H1 (cell line): Measurements from ENCODE around the gene DENND1A.

Source experiments
- CBX8 ChIP-seq: fragments of 300-800, 300-1000 bp; sonication (generic); IDR thresholded peaks from 2 replicates; pipeline ENCODE4 v1.7.1; 2016; ENCODE audit warnings: low read depth, low read length, borderline replicate concordance
- CTCF ChIP-seq, 3 experiments: IDR thresholded peaks; 1 replicate in 2 of 3; 2 replicates in 1 of 3; pipeline versions ENCODE4 v1.5.1 to v1.6.1; 2011; ENCODE audit warnings: low read length in 3 of 3, mild to moderate bottlenecking in 3 of 3, inconsistent platforms in 2 of 3, low read depth in 1 of 3, moderate library complexity in 1 of 3; ENCODE audit not compliant: insufficient read depth in 1 of 3; ENCODE audit errors: control extremely low read depth in 1 of 3
- EZH2 ChIP-seq: fragments of 200-600 bp; sonication (generic); IDR thresholded peaks from 2 replicates; pipeline ENCODE4 v1.7.1; 2012; ENCODE audit warnings: low read depth, mild to moderate bottlenecking, moderate library complexity, low read length, inconsistent platforms; ENCODE audit not compliant: severe bottlenecking
- GTF2F1 ChIP-seq: IDR thresholded peaks from 2 replicates; pipeline ENCODE4 v1.6.1; 2012; ENCODE audit warnings: low read depth, low read length, improper control_type of control experiment, borderline replicate concordance
- HDAC6 ChIP-seq: IDR thresholded peaks from one replicate; pipeline ENCODE4 v1.7.1; 2012; ENCODE audit warnings: low read depth, mild to moderate bottlenecking, inconsistent platforms, low read length, moderate library complexity
- POLR2A ChIP-seq, 2 experiments: IDR thresholded peaks; 1 replicate in 1 of 2; 2 replicates in 1 of 2; pipeline ENCODE4 v1.6.1; 2011; ENCODE audit warnings: low read depth in 2 of 2, low read length in 2 of 2, mild to moderate bottlenecking in 2 of 2; ENCODE audit errors: control extremely low read depth in 1 of 2
- POLR2AphosphoS5 ChIP-seq: IDR thresholded peaks from 2 replicates; pipeline ENCODE4 v1.6.1; 2011; ENCODE audit warnings: low read depth, low read length
- SIN3A ChIP-seq, 2 experiments: IDR thresholded peaks in 1 of 2; conservative IDR thresholded peaks in 1 of 2; 2 replicates each; pipeline ENCODE4 v1.6.1; 2011 to 2012; ENCODE audit warnings: low read length in 2 of 2, improper control_type of control experiment in 1 of 2, low read depth in 1 of 2, mild to moderate bottlenecking in 1 of 2
- SP2 ChIP-seq: IDR thresholded peaks from 2 replicates; pipeline ENCODE4 v1.6.1; 2012; ENCODE audit warnings: mild to moderate bottlenecking, low read length, inconsistent platforms
- SUZ12 ChIP-seq: fragments of 200-600 bp; sonication (generic); IDR thresholded peaks from 2 replicates; pipeline ENCODE4 v1.6.1; 2012; ENCODE audit warnings: mild to moderate bottlenecking, inconsistent platforms, low read length, moderate library complexity, mixed read lengths
- TEAD4 ChIP-seq: IDR thresholded peaks from 2 replicates; pipeline ENCODE4 v1.6.1; 2012; ENCODE audit warnings: low read depth, low read length, inconsistent platforms, mixed read lengths
- TF ChIP-seq, protein P1 (sequence below): IDR thresholded peaks from 2 replicates; pipeline ENCODE4 v1.6.1; 2012; ENCODE audit warnings: low read length, inconsistent platforms

- TF ChIP-seq CTCF (IDR thresholded peaks at IDR 0.05; ENCODE audit: control extremely low read depth in 1 of 3, insufficient read depth in 1 of 3, low read depth in 1 of 3, low read length in 3 of 3) (no peak), POLR2AphosphoS5 (no peak), EZH2 (no peak), GTF2F1 (no peak), POLR2A (IDR thresholded peaks at IDR 0.05; ENCODE audit: control extremely low read depth in 1 of 2, low read depth in 2 of 2, low read length in 2 of 2) (no peak), CBX8 (no peak), TEAD4 (no peak), SIN3A (conservative IDR thresholded peaks at IDR 0.05 in 1 of 2, IDR thresholded peaks at IDR 0.05 in 1 of 2; ENCODE audit: low read depth in 1 of 2, low read length in 2 of 2) (no peak), HDAC6 (no peak), SUZ12 (no peak), SP2 (no peak)
- TF ChIP-seq, protein P1, sequence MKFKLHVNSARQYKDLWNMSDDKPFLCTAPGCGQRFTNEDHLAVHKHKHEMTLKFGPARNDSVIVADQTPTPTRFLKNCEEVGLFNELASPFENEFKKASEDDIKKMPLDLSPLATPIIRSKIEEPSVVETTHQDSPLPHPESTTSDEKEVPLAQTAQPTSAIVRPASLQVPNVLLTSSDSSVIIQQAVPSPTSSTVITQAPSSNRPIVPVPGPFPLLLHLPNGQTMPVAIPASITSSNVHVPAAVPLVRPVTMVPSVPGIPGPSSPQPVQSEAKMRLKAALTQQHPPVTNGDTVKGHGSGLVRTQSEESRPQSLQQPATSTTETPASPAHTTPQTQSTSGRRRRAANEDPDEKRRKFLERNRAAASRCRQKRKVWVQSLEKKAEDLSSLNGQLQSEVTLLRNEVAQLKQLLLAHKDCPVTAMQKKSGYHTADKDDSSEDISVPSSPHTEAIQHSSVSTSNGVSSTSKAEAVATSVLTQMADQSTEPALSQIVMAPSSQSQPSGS = no peak
Measured at GRCh38 chr9:123965801-123966686, 36.1 kb upstream of the DENND1A start.
